Osteoblast (primary cell): ENCODE results near the gene ZFAND3. TPM values are rescaled to one million over a fixed set of nuclear protein-coding genes. Genes with fewer than 3 reads are reported as not detected.

Experiments
- DNase-seq: peaks from one replicate; pipeline ENCODE4 v3.0.0; 2011; ENCODE audit warnings: low spot score, mixed read lengths; ENCODE audit not compliant: insufficient read length; ENCODE audit errors: missing footprints
- H2AFZ ChIP-seq: 2 replicates; pipeline ENCODE4 v1.6.0; 2011; ENCODE audit warnings: mild to moderate bottlenecking, low read length
- H3K27ac ChIP-seq: 2 replicates; pipeline ENCODE4 v1.5.1; 2011; ENCODE audit warnings: mild to moderate bottlenecking, low read depth, low read length, moderate library complexity
- H3K27me3 ChIP-seq: 2 replicates; pipeline ENCODE4 v1.6.0; 2012; ENCODE audit warnings: mild to moderate bottlenecking, control low read depth, inconsistent platforms, low read length, moderate library complexity; ENCODE audit not compliant: insufficient read depth
- H3K36me3 ChIP-seq: 2 replicates; pipeline ENCODE4 v1.5.1; 2011; ENCODE audit warnings: mild to moderate bottlenecking, low read length, control low read depth, moderate library complexity; ENCODE audit not compliant: insufficient read depth
- H3K4me1 ChIP-seq: 2 replicates; pipeline ENCODE4 v1.5.1; 2011; ENCODE audit warnings: mild to moderate bottlenecking, low read length, control low read depth, moderate library complexity; ENCODE audit not compliant: insufficient read depth
- H3K4me2 ChIP-seq: 2 replicates; pipeline ENCODE4 v1.6.0; 2011; ENCODE audit warnings: mild to moderate bottlenecking, low read length; ENCODE audit not compliant: insufficient read depth
- H3K4me3 ChIP-seq: fragments of 200-600 bp; sonication (generic); 3 replicates; pipeline ENCODE4 v1.5.1; 2012; ENCODE audit warnings: mild to moderate bottlenecking, low read length, inconsistent platforms; ENCODE audit not compliant: insufficient read depth
- H3K79me2 ChIP-seq: 2 replicates; pipeline ENCODE4 v1.6.0; 2012; ENCODE audit warnings: mild to moderate bottlenecking, low read length, control low read depth, inconsistent platforms; ENCODE audit not compliant: insufficient read depth
- H3K9me3 ChIP-seq: 2 replicates; pipeline ENCODE4 v1.5.1; 2011; ENCODE audit warnings: low read depth, low read length, control low read depth
- H4K20me1 ChIP-seq: 2 replicates; pipeline ENCODE4 v1.6.0; 2012; ENCODE audit warnings: mild to moderate bottlenecking, low read length, control low read depth; ENCODE audit not compliant: insufficient read depth
- total RNA-seq: library from RNA; depleted of rRNA; stranded (reverse); fragments of >200 nt; gene quantifications from 2 replicates; pipeline ENCODE4 v1.2.3, GENCODE V29; 2012
- TF ChIP-seq, protein P1 (sequence below): IDR thresholded peaks from 2 replicates; pipeline ENCODE4 v1.5.1; 2011; ENCODE audit warnings: mild to moderate bottlenecking, low read depth, low read length, moderate library complexity; ENCODE audit errors: extremely low read depth

Gene ZFAND3
- total RNA-seq, 1 donor, result 27.1 TPM

DNA sequence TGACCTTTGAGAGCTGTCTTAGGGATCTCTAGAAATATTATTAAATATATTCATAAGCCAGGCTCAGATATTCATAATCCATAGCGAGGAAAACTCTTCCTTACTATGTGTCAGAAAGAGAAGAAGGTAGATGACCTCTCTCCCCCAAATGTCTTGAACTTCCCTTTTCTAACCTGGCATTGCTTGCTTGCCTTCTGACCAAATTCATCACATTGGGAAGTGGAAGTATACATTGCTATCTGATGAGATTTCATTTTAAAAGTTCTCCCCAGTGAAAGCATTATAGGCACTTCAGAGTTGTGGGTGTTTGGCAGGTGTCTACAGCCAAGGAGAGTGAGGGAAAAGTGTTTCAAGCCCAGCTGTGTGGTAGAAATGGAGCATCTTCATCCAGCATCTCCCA lies 197.3 kb downstream of the ZFAND3 start:
- TF ChIP-seq, protein P1, sequence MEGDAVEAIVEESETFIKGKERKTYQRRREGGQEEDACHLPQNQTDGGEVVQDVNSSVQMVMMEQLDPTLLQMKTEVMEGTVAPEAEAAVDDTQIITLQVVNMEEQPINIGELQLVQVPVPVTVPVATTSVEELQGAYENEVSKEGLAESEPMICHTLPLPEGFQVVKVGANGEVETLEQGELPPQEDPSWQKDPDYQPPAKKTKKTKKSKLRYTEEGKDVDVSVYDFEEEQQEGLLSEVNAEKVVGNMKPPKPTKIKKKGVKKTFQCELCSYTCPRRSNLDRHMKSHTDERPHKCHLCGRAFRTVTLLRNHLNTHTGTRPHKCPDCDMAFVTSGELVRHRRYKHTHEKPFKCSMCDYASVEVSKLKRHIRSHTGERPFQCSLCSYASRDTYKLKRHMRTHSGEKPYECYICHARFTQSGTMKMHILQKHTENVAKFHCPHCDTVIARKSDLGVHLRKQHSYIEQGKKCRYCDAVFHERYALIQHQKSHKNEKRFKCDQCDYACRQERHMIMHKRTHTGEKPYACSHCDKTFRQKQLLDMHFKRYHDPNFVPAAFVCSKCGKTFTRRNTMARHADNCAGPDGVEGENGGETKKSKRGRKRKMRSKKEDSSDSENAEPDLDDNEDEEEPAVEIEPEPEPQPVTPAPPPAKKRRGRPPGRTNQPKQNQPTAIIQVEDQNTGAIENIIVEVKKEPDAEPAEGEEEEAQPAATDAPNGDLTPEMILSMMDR, result no peak
- Histone ChIP-seq H2AFZ (no peak overlapping the region), H3K9me3 (no peaks in the 10 kb centered on the region), H3K4me1 (no peaks in the 10 kb centered on the region), H4K20me1 (peaks cover 71% of the 10 kb centered on the region), H3K79me2 (peaks cover 87% of the 10 kb centered on the region), H3K27ac (no peak overlapping the region), H3K27me3 (no peaks in the 10 kb centered on the region), H3K4me2 (no peak overlapping the region), H3K36me3 (no peaks in the 10 kb centered on the region), H3K4me3 (no peak overlapping the region)
- DNase-seq, result no peak

DNA sequence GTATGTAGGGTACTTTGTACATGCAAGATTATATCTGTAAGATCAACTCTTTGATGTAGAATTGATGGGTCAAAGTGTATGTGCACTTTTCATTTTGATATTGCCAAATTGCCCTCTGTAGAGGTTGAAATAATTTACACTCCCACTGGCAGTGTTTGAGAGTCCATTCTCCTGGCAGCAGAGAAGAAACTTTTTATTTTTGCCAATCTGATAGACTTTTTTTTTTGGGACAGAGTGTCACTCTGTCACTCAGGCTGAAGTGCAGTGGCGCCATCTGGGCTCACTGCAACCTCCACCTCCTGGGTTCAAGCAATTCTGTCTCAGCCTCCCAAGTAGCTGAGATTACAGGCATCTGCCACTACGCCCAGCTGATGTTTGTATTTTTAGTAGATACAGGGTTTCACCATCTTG lies 199.2 kb downstream of the ZFAND3 start:
- TF ChIP-seq, protein P1, result no peak
- Histone ChIP-seq H3K27me3 (no peaks in the 10 kb centered on the region), H4K20me1 (peaks cover 71% of the 10 kb centered on the region), H3K4me1 (no peaks in the 10 kb centered on the region), H3K4me2 (no peak overlapping the region), H3K27ac (no peak overlapping the region), H3K4me3 (no peak overlapping the region), H3K36me3 (no peaks in the 10 kb centered on the region), H3K9me3 (no peaks in the 10 kb centered on the region), H3K79me2 (peaks cover 90% of the 10 kb centered on the region), H2AFZ (no peak overlapping the region)
- no peak for DNase-seq

DNA sequence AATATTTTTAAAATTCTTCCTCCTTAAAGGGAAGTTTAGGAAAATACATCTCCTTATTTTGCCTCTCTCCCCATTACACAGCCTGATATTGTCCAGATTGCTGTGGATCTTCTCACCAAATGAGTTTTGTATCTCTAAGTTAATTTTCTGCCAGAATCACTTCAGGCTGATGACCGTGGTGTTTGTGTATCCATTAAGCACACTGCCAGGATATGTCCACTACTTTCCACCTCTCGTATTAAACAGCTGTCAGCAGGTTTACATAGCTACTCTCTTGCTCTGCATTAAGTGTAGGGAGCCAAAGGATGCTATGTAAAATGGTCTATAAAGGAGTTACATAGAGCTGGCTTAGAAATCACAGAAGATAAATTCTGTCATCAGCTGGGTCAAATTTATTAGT lies 201.1 kb downstream of the ZFAND3 start:
- H3K27ac ChIP-seq, result no peak overlapping the region
- no peak overlapping the region for H2AFZ ChIP-seq
- H3K79me2 ChIP-seq, result peaks cover 85% of the 10 kb centered on the region
- H3K27me3 ChIP-seq, result no peaks in the 10 kb centered on the region
- H3K9me3 ChIP-seq, result no peaks in the 10 kb centered on the region
- DNase-seq, result peak; percentile 62
- TF ChIP-seq, protein P1, result no peak
- peaks cover 9% of the 10 kb centered on the region for H3K4me1 ChIP-seq
- H3K4me3 ChIP-seq, result no peak overlapping the region
- H3K4me2 ChIP-seq, result no peak overlapping the region
- no peaks in the 10 kb centered on the region for H3K36me3 ChIP-seq
- H4K20me1 ChIP-seq, result peaks cover 71% of the 10 kb centered on the region

DNA sequence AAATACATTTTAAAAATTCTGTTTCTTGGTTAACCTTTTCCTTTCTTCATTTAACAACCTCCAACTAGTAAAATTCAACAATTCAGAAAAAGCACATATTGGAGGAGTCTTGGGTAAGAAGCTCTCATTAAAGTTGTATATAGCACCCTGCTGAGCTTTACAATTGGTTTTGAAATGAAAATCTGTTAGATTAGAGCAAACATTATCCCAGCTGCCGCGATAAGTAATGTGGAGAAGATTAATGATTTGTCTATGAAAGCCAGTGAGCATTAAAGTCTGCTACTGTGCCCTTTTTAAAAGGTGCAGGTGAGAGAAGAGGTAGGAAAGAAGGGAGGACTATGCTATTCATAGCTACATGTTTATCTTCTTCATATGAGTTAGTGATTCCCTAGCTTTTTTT lies 201.5 kb downstream of the ZFAND3 start:
- H3K27me3 ChIP-seq, result no peaks in the 10 kb centered on the region
- H4K20me1 ChIP-seq, result peaks cover 70% of the 10 kb centered on the region

More for the DNA sequence above, 201.5 kb downstream of the ZFAND3 start:
- Histone ChIP-seq H3K79me2 (peaks cover 84% of the 10 kb centered on the region), H3K9me3 (no peaks in the 10 kb centered on the region), H3K27ac (no peak overlapping the region), H3K4me2 (no peak overlapping the region), H3K36me3 (no peaks in the 10 kb centered on the region), H3K4me1 (peaks cover 11% of the 10 kb centered on the region), H2AFZ (no peak overlapping the region), H3K4me3 (no peak overlapping the region)
- no peak for DNase-seq
- TF ChIP-seq, protein P1, result no peak
